Measurements from ENCODE around the gene ONECUT3. TPM values are rescaled to one million over a fixed set of nuclear protein-coding genes. Genes with fewer than 3 reads are reported as not detected.

Gene ONECUT3
- total RNA-seq, 3 donors from 2014 or later: not detected

GRCh38 chr19:1774989-1775772 is 21.9 kb downstream of the ONECUT3 start:
- intact Hi-C loops (cut with DNase I; ENCODE audit: low total_unique reads): no loop called here
- H3K27me3 ChIP-seq: peaks cover 14 to 84% of the 10 kb centered on the region in 2 donors

GRCh38 chr19:1775951-1776605 is 22.8 kb downstream of the ONECUT3 start:
- peaks cover 12 to 19% of the 10 kb centered on the region in 2 donors for H3K9me3 ChIP-seq
- no peak for DNase-seq (ENCODE audit: low spot score in 2 of 2)
- H3K27ac ChIP-seq: no peak overlapping the region
- TF ChIP-seq CTCF (IDR thresholded peaks at IDR 0.05) (no peak), POLR2A (IDR thresholded peaks at IDR 0.05) (no peak), POLR2AphosphoS5 (IDR thresholded peaks at IDR 0.05) (no peak)
- H3K4me1 ChIP-seq: no peaks in the 10 kb centered on the region
- H3K27me3 ChIP-seq: peaks cover 14 to 81% of the 10 kb centered on the region in 2 donors
- intact Hi-C loops (cut with DNase I; ENCODE audit: low total_unique reads): no loop called here
- no peaks in the 10 kb centered on the region for H3K36me3 ChIP-seq
- peak overlapping the region in 1 of 3 donors; percentile 17 for H3K4me3 ChIP-seq

More at GRCh38 chr19:1774989-1775772, 21.9 kb downstream of the ONECUT3 start:
- Histone ChIP-seq H3K36me3 (no peaks in the 10 kb centered on the region), H3K4me1 (no peaks in the 10 kb centered on the region), H3K4me3 (peak overlapping the region in 1 of 3 donors; percentile 23), H3K27ac (no peak overlapping the region), H3K9me3 (peaks cover 20 to 28% of the 10 kb centered on the region in 2 donors)
- no peak for DNase-seq (ENCODE audit: low spot score in 2 of 2)
- TF ChIP-seq CTCF (IDR thresholded peaks at IDR 0.05): peak in 2 of 3 donors; percentile 13 to 15
- TF ChIP-seq POLR2A (IDR thresholded peaks at IDR 0.05): no peak
- no peak for TF ChIP-seq POLR2AphosphoS5 (IDR thresholded peaks at IDR 0.05)

GRCh38 chr19:1776606-1777147 is 23.4 kb downstream of the ONECUT3 start:
- intact Hi-C loops (cut with DNase I; ENCODE audit: low total_unique reads): no loop called here
- peaks cover 13 to 77% of the 10 kb centered on the region in 2 donors for H3K27me3 ChIP-seq

GRCh38 chr19:1777149-1777548 is 23.8 kb downstream of the ONECUT3 start:
- Histone ChIP-seq H3K4me3 (no peak overlapping the region), H3K27me3 (peaks cover 11 to 80% of the 10 kb centered on the region in 2 donors), H3K9me3 (peaks cover 17 to 18% of the 10 kb centered on the region in 2 donors), H3K36me3 (no peaks in the 10 kb centered on the region), H3K4me1 (no peaks in the 10 kb centered on the region), H3K27ac (no peak overlapping the region)
- DNase-seq (ENCODE audit: low spot score in 2 of 2): no peak
- TF ChIP-seq POLR2A (IDR thresholded peaks at IDR 0.05) (no peak), POLR2AphosphoS5 (IDR thresholded peaks at IDR 0.05) (no peak), CTCF (IDR thresholded peaks at IDR 0.05) (no peak)
- intact Hi-C loops (cut with DNase I; ENCODE audit: low total_unique reads): no loop called here

More at GRCh38 chr19:1776606-1777147, 23.4 kb downstream of the ONECUT3 start:
- DNase-seq (ENCODE audit: low spot score in 2 of 2): no peak
- no peaks in the 10 kb centered on the region for H3K36me3 ChIP-seq
- no peaks in the 10 kb centered on the region for H3K4me1 ChIP-seq
- TF ChIP-seq POLR2A (IDR thresholded peaks at IDR 0.05) (no peak), POLR2AphosphoS5 (IDR thresholded peaks at IDR 0.05) (no peak), CTCF (IDR thresholded peaks at IDR 0.05) (no peak)
- no peak overlapping the region for H3K4me3 ChIP-seq
- peaks cover 13 to 17% of the 10 kb centered on the region in 2 donors for H3K9me3 ChIP-seq
- H3K27ac ChIP-seq: no peak overlapping the region

Measured in breast epithelium (tissue), 4 donors.